H1 (cell line): ENCODE results near the gene SCG5. TPM values are rescaled to one million over a fixed set of nuclear protein-coding genes. Genes with fewer than 3 reads are reported as not detected.

Source experiments
- CTCF ChIA-PET: fragments of 300-600 bp; sonication (Branson Sonifier 250); formaldehyde crosslinking; loops from one replicate; lab custom pipeline; 2021; ENCODE audit not compliant: partially characterized antibody; lab: Charles Lee
- POLR2A ChIA-PET: fragments of 300-600 bp; sonication (Branson Sonifier 250); formaldehyde crosslinking; loops from one replicate; lab custom pipeline; 2021; ENCODE audit warnings: inconsistent platforms; ENCODE audit not compliant: partially characterized antibody; lab: Charles Lee
- DNase-seq, 2 experiments: peaks; one replicate each; pipeline versions ENCODE4 v3.0.0 to v3.0.0-alpha.2; 2010 to 2022; ENCODE audit warnings: low spot score in 2 of 2, low read depth in 1 of 2, mixed read lengths in 1 of 2
- FAIRE-seq: peaks from 2 replicates; lab custom pipeline; 2011; peaks lifted over from hg19 to GRCh38; lab: Jason Lieb, UNC
- H2AFZ ChIP-seq: 2 replicates; pipeline ENCODE4 v1.8.1; 2012; ENCODE audit warnings: low read length, inconsistent platforms
- H2AK5ac ChIP-seq: 2 replicates; pipeline ENCODE4 v1.6.1; 2013; ENCODE audit warnings: low read depth, low read length
- H2BK120ac ChIP-seq: replicated peaks from 2 replicates; pipeline ENCODE3; 2013; ENCODE audit warnings: low read depth, low read length, inconsistent platforms
- H2BK12ac ChIP-seq: 2 replicates; pipeline ENCODE4 v1.6.1; 2013; ENCODE audit warnings: low read depth, low read length
- H2BK15ac ChIP-seq: 2 replicates; pipeline ENCODE4 v1.6.1; 2013; ENCODE audit warnings: low read length
- H2BK20ac ChIP-seq: 2 replicates; pipeline ENCODE4 v1.6.1; 2013; ENCODE audit warnings: low read length
- H2BK5ac ChIP-seq: 2 replicates; pipeline ENCODE4 v1.6.1; 2013; ENCODE audit warnings: low read depth, low read length
- H3K14ac ChIP-seq: 2 replicates; pipeline ENCODE4 v1.6.1; 2013; ENCODE audit warnings: inconsistent platforms; ENCODE audit not compliant: insufficient read length
- H3K18ac ChIP-seq: 2 replicates; pipeline ENCODE4 v1.6.1; 2013; ENCODE audit warnings: low read length; ENCODE audit errors: extremely low read depth
- H3K23ac ChIP-seq: 2 replicates; pipeline ENCODE4 v1.6.1; 2013; ENCODE audit warnings: inconsistent platforms; ENCODE audit not compliant: insufficient read length
- H3K23me2 ChIP-seq: 2 replicates; pipeline ENCODE4 v1.6.1; 2013; ENCODE audit warnings: low read depth, low read length
- H3K27ac ChIP-seq: 2 replicates; pipeline ENCODE4 v1.6.1; 2011; ENCODE audit warnings: low read depth, low read length, inconsistent platforms
- H3K27me3 ChIP-seq, 4 experiments: replicated peaks in 1 of 4; 1 replicate in 1 of 4; 2 replicates in 3 of 4; pipeline versions ENCODE4 v1.6.1 to v1.8.1; 2011 to 2013; ENCODE audit warnings: low read length in 3 of 4, mild to moderate bottlenecking in 3 of 4, inconsistent platforms in 2 of 4, mixed read lengths in 2 of 4, moderate library complexity in 1 of 4; ENCODE audit not compliant: control insufficient read depth in 3 of 4, insufficient read depth in 3 of 4; ENCODE audit errors: extremely low read depth in 1 of 4
- H3K36me3 ChIP-seq, 4 experiments: 2 replicates each; pipeline versions ENCODE4 v1.6.1 to v1.8.1; 2011 to 2013; ENCODE audit warnings: mild to moderate bottlenecking in 4 of 4, low read length in 3 of 4, moderate library complexity in 2 of 4, control low read depth in 1 of 4, inconsistent platforms in 1 of 4; ENCODE audit not compliant: insufficient read depth in 4 of 4, control insufficient read depth in 2 of 4
- H3K4ac ChIP-seq: replicated peaks from 2 replicates; pipeline ENCODE3; 2013; ENCODE audit warnings: low read length, low read depth, mixed read lengths, inconsistent platforms; ENCODE audit not compliant: insufficient read length
- H3K4me1 ChIP-seq, 4 experiments: replicated peaks in 1 of 4; 1 replicate in 1 of 4; 2 replicates in 3 of 4; pipeline versions ENCODE4 v1.6.1 to v1.8.1; 2011 to 2013; ENCODE audit warnings: low read length in 3 of 4, inconsistent platforms in 2 of 4, mixed read lengths in 1 of 4; ENCODE audit not compliant: insufficient read depth in 4 of 4, control insufficient read depth in 3 of 4
- H3K4me2 ChIP-seq, 2 experiments: 2 replicates each; pipeline versions ENCODE4 v1.6.1 to v1.8.1; 2011 to 2013; ENCODE audit warnings: low read depth in 2 of 2, low read length in 2 of 2, control low read depth in 1 of 2, inconsistent platforms in 1 of 2, mild to moderate bottlenecking in 1 of 2; ENCODE audit not compliant: insufficient read depth in 1 of 2
- H3K4me3 ChIP-seq, 4 experiments: fragments of 200-600, 300-600 bp in 1 of 4; sonication (generic), shearing (Covaris generic), sonication (Bioruptor Twin) in 1 of 4; 2 replicates each; pipeline versions ENCODE4 v1.5.1 to v1.8.1; 2011 to 2016; ENCODE audit warnings: low read length in 4 of 4, low read depth in 3 of 4, control low read depth in 2 of 4, inconsistent platforms in 2 of 4, mild to moderate bottlenecking in 2 of 4, mixed read lengths in 1 of 4, moderate library complexity in 1 of 4; ENCODE audit not compliant: insufficient read depth in 2 of 4; ENCODE audit errors: extremely low read depth in 1 of 4
- H3K56ac ChIP-seq: replicated peaks from 2 replicates; pipeline ENCODE3; 2013; ENCODE audit warnings: low read depth, mild to moderate bottlenecking, mixed read lengths, low read length, inconsistent platforms; ENCODE audit not compliant: insufficient read length
- H3K79me1 ChIP-seq: 2 replicates; pipeline ENCODE4 v1.6.1; 2013; ENCODE audit warnings: low read depth, low read length, control low read depth
- H3K79me2 ChIP-seq, 2 experiments: 2 replicates each; pipeline versions ENCODE4 v1.6.1 to v1.8.1; 2012 to 2013; ENCODE audit warnings: low read length in 2 of 2, mild to moderate bottlenecking in 2 of 2, inconsistent platforms in 1 of 2; ENCODE audit not compliant: insufficient read depth in 2 of 2, control insufficient read depth in 1 of 2
- H3K9ac ChIP-seq, 4 experiments: replicated peaks in 1 of 4; 1 replicate in 1 of 4; 2 replicates in 3 of 4; pipeline versions ENCODE4 v1.6.1 to v1.8.1; 2011 to 2013; ENCODE audit warnings: low read depth in 3 of 4, low read length in 3 of 4, control low read depth in 2 of 4, mild to moderate bottlenecking in 2 of 4, moderate library complexity in 2 of 4, inconsistent platforms in 1 of 4; ENCODE audit errors: extremely low read depth in 1 of 4
- H3K9me3 ChIP-seq, 2 experiments: 2 replicates each; pipeline versions ENCODE4 v1.6.1 to v1.8.1; 2012 to 2013; ENCODE audit warnings: mild to moderate bottlenecking in 2 of 2, moderate library complexity in 2 of 2, control low read depth in 1 of 2, inconsistent platforms in 1 of 2, low read depth in 1 of 2, low read length in 1 of 2, mixed read lengths in 1 of 2; ENCODE audit not compliant: insufficient read depth in 2 of 2
- H4K20me1 ChIP-seq, 2 experiments: replicated peaks in 1 of 2; 2 replicates each; pipeline versions ENCODE3 to v1.8.1; 2011 to 2013; ENCODE audit warnings: inconsistent platforms in 2 of 2, low read length in 2 of 2, mild to moderate bottlenecking in 1 of 2; ENCODE audit not compliant: insufficient read depth in 2 of 2, control insufficient read depth in 1 of 2
- H4K5ac ChIP-seq: 2 replicates; pipeline ENCODE4 v1.6.1; 2013; ENCODE audit warnings: low read length, low read depth, mixed read lengths, inconsistent platforms; ENCODE audit not compliant: insufficient read length
- H4K8ac ChIP-seq: 2 replicates; pipeline ENCODE4 v1.8.0; 2013; ENCODE audit warnings: mild to moderate bottlenecking, moderate library complexity, low read length, inconsistent platforms; ENCODE audit not compliant: insufficient read depth; ENCODE audit errors: extremely low read depth
- H4K91ac ChIP-seq: replicated peaks from 2 replicates; pipeline ENCODE3; 2013; ENCODE audit warnings: low read length, mixed read lengths, inconsistent platforms; ENCODE audit not compliant: insufficient read length
- HDAC2 ChIP-seq, 2 experiments: fragments of 300-600 bp in 1 of 2; sonication (generic) in 1 of 2; IDR thresholded peaks; 2 replicates each; pipeline ENCODE4 v1.6.1; 2011 to 2012; ENCODE audit warnings: low read depth in 2 of 2, low read length in 2 of 2, mild to moderate bottlenecking in 2 of 2, moderate library complexity in 2 of 2, borderline replicate concordance in 1 of 2, inconsistent platforms in 1 of 2
- WGBS, 2 experiments: shearing (Covaris generic) in 1 of 2; methylation state at CpG; one replicate each; pipeline versions ENCODE4 v1.1.6 to v1.1.7; 2013 to 2015; ENCODE audit warnings: low lambda C conversion rate in 2 of 2, mixed read lengths in 2 of 2, inconsistent platforms in 1 of 2, low coverage in 1 of 2, missing lambda C conversion rate in 1 of 2; ENCODE audit not compliant: insufficient replicate concordance in 2 of 2, insufficient coverage in 1 of 2, insufficient read length in 1 of 2; ENCODE audit errors: extremely low coverage in 1 of 2, missing lambda C conversion rate in 1 of 2; 5-methylcytosine and 5-hydroxymethylcytosine counted together
- polyA plus RNA-seq, 7 experiments: library from polyadenylated mRNA; depleted of rRNA in 3 of 7; stranded (reverse) in 5 of 7; unstranded in 2 of 7; fragments of >200 nt in 5 of 7; fragments of 200-250 nt in 2 of 7; gene quantifications; 1 replicate in 5 of 7; 2 replicates in 1 of 7; 4 replicates in 1 of 7; pipeline versions ENCODE4 v1.2.1 to v1.2.3, GENCODE V29; 2011 to 2013; ENCODE audit warnings: missing spikeins in 2 of 7, mixed read lengths in 2 of 7
- total RNA-seq: library from RNA; stranded (reverse); fragmentation: NEBNext Ultra II Directional; extraction: Animal tissue kit (Norgen Biotek cat#: 25700); gene quantifications from 2 replicates; pipeline ENCODE4 v1.2.1, GENCODE V29; 2021

The SCG5 gene
- total and polyA plus RNA-seq, 2 of the 8 experiments (the other 6 are each of a cell fraction or from before 2014, with no cell fraction given) = 18.7 to 19.9 TPM

DNA sequence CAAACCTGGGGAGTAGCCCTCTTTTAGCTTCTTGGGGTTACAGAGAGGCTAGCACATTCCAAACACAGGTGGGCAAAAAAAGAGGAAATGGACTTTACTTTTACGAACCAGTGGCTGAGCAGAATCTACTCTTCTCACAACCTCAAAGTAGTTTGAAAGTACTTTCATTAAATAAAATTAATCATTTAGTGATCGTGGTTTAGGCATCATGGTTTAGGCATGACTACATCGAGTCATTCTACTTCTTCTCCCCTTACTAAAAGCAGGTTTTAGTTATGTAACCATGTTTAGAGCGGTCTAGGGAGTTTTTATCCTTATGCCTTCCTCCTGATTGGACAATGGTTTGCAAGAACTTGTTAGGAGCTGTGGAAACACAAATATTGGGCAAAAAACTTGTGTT is 73.8 kb downstream of the SCG5 start:
- H3K9me3 ChIP-seq = no peaks in the 10 kb centered on the region
- ChIA-PET POLR2A (interaction anchor here (1.3 kb wide), 1 partner anchor 12 kb away, joined by 4 read pairs; no protein-coding TSS in a partner anchor), CTCF (no interaction called here)
- H3K4ac ChIP-seq = no peak overlapping the region
- no peak overlapping the region for H4K8ac ChIP-seq
- no peak overlapping the region for H2BK15ac ChIP-seq
- no peak overlapping the region for H3K9ac ChIP-seq
- H3K4me3 ChIP-seq = no peak overlapping the region
- no peak overlapping the region for H3K18ac ChIP-seq
- no peak overlapping the region for H3K56ac ChIP-seq
- H3K23me2 ChIP-seq = peaks cover 17% of the 10 kb centered on the region; the same call in 1 of the 2 replicates
- DNase-seq = no peak
- no peak overlapping the region for H2AK5ac ChIP-seq
- peaks cover 38 to 55% (median 49%) of the 10 kb centered on the region in 4 experiments for H3K27me3 ChIP-seq
- H4K91ac ChIP-seq = no peak overlapping the region
- 90% methylated on average over 4 of the region's 4 CpGs; no CpG with 5 or more reads in 1 of the 2 experiments for WGBS, 2 experiments
- H3K4me2 ChIP-seq = no peak overlapping the region
- H3K4me1 ChIP-seq = peaks cover 0 to 19% (median 8%) of the 10 kb centered on the region in 4 experiments; a peak in 6 of 7 replicates
- peaks cover 0 to 2% of the 10 kb centered on the region in 2 experiments for H4K20me1 ChIP-seq
- H2BK12ac ChIP-seq = no peak overlapping the region
- no peak overlapping the region for H3K14ac ChIP-seq
- no peak overlapping the region for H2BK20ac ChIP-seq
- H3K27ac ChIP-seq = no peak overlapping the region
- no peak overlapping the region for H2BK5ac ChIP-seq
- H2AFZ ChIP-seq = no peak overlapping the region
- H3K79me1 ChIP-seq = no peaks in the 10 kb centered on the region
- H3K79me2 ChIP-seq = no peaks in the 10 kb centered on the region
- H4K5ac ChIP-seq = no peak overlapping the region
- H3K23ac ChIP-seq = no peak overlapping the region
- H3K36me3 ChIP-seq = no peaks in the 10 kb centered on the region; a peak in 1 of 8 replicates
- no peak overlapping the region for H2BK120ac ChIP-seq
- FAIRE-seq = no peak
- no peak for TF ChIP-seq HDAC2 (IDR thresholded peaks at IDR 0.05; ENCODE audit: borderline replicate concordance in 1 of 2, low read depth in 2 of 2, low read length in 2 of 2)
